ENCODE measurements around the gene EPHA2. TPM values are rescaled to one million over a fixed set of nuclear protein-coding genes. Genes with fewer than 3 reads are reported as not detected.

Gene EPHA2
- total and polyA plus RNA-seq, 4 donors = 17.5 to 35.6 (median 20.5) TPM

GRCh38 chr1:16174261-16174868 is 18.5 kb upstream of the EPHA2 start:
- 83 to 87% methylated on average over 9 of the region's 9 CpGs for WGBS, 2 donors
- no peaks in the 10 kb centered on the region for H3K36me3 ChIP-seq (ENCODE audit: control insufficient read depth in 4 of 4, insufficient read depth in 4 of 4, low read length in 4 of 4)
- no peak for ATAC-seq (ENCODE audit: insufficient read depth, low FRiP score)
- no peaks in the 10 kb centered on the region for H3K9me3 ChIP-seq (ENCODE audit: control insufficient read depth in 4 of 4, insufficient read depth in 3 of 4, low read length in 3 of 4)
- H3K27ac ChIP-seq (ENCODE audit: low read depth in 1 of 2, low read length in 1 of 2) = no peak overlapping the region
- TF ChIP-seq CTCF (IDR thresholded peaks at IDR 0.05; ENCODE audit: control extremely low read depth, extremely low read depth) = no peak
- no peak overlapping the region for H3K9ac ChIP-seq (ENCODE audit: insufficient read depth in 1 of 2, low read length in 2 of 2)
- no peak for DNase-seq
- no peaks in the 10 kb centered on the region for H3K27me3 ChIP-seq (ENCODE audit: control insufficient read depth in 3 of 3, insufficient read depth in 3 of 3, low read length in 2 of 3)
- no peak overlapping the region for H3K4me3 ChIP-seq
- peaks cover 0 to 50% (median 10%) of the 10 kb centered on the region in 5 donors for H3K4me1 ChIP-seq (ENCODE audit: control insufficient read depth in 5 of 5, insufficient read depth in 5 of 5, low read length in 5 of 5)

- Histone ChIP-seq H3K9me3 (ENCODE audit: control insufficient read depth in 4 of 4, insufficient read depth in 3 of 4, low read length in 3 of 4) (no peaks in the 10 kb centered on the region), H3K27me3 (ENCODE audit: control insufficient read depth in 3 of 3, insufficient read depth in 3 of 3, low read length in 2 of 3) (no peaks in the 10 kb centered on the region), H3K27ac (ENCODE audit: low read depth in 1 of 2, low read length in 1 of 2) (peak overlapping the region in 1 of 2 donors; percentile 19), H3K36me3 (ENCODE audit: control insufficient read depth in 4 of 4, insufficient read depth in 4 of 4, low read length in 4 of 4) (no peaks in the 10 kb centered on the region), H3K9ac (ENCODE audit: insufficient read depth in 1 of 2, low read length in 2 of 2) (no peak overlapping the region), H3K4me1 (ENCODE audit: control insufficient read depth in 5 of 5, insufficient read depth in 5 of 5, low read length in 5 of 5) (peaks cover 0 to 45% (median 10%) of the 10 kb centered on the region in 5 donors), H3K4me3 (no peak overlapping the region)
- 49 to 59% methylated on average over 12 of the region's 12 CpGs for WGBS, 2 donors
- ATAC-seq (ENCODE audit: insufficient read depth, low FRiP score) (peak; percentile 65), DNase-seq (peak; percentile 42 to 63 (median 51))
- TF ChIP-seq CTCF (IDR thresholded peaks at IDR 0.05; ENCODE audit: control extremely low read depth, extremely low read depth) = no peak
These were observed 17.8 kb upstream of the EPHA2 start for GRCh38 chr1:16173447-16174260.

- WGBS, 2 donors = 50 to 71% methylated on average over 14 of the region's 14 CpGs
- no peak for TF ChIP-seq CTCF (IDR thresholded peaks at IDR 0.05; ENCODE audit: control extremely low read depth, extremely low read depth)
- Histone ChIP-seq H3K36me3 (ENCODE audit: control insufficient read depth in 4 of 4, insufficient read depth in 4 of 4, low read length in 4 of 4) (no peaks in the 10 kb centered on the region), H3K4me1 (ENCODE audit: control insufficient read depth in 5 of 5, insufficient read depth in 5 of 5, low read length in 5 of 5) (peaks cover 0 to 44% (median 10%) of the 10 kb centered on the region in 5 donors), H3K27me3 (ENCODE audit: control insufficient read depth in 3 of 3, insufficient read depth in 3 of 3, low read length in 2 of 3) (no peaks in the 10 kb centered on the region), H3K4me3 (no peak overlapping the region), H3K9ac (ENCODE audit: insufficient read depth in 1 of 2, low read length in 2 of 2) (no peak overlapping the region), H3K9me3 (ENCODE audit: control insufficient read depth in 4 of 4, insufficient read depth in 3 of 4, low read length in 3 of 4) (no peaks in the 10 kb centered on the region), H3K27ac (ENCODE audit: low read depth in 1 of 2, low read length in 1 of 2) (peak overlapping the region in 1 of 2 donors; percentile 19)
- DNase-seq (peak in 1 of 3 donors; percentile 14), ATAC-seq (ENCODE audit: insufficient read depth, low FRiP score) (peak; percentile 7)
These were observed 17.1 kb upstream of the EPHA2 start for GRCh38 chr1:16172964-16173446.

Measured in lung (tissue), 12 donors.